PC-3 (cell line): ENCODE data around the gene CHSY3. TPM values are rescaled to one million over a fixed set of nuclear protein-coding genes. Genes with fewer than 3 reads are reported as not detected.

ENCODE experiments used
- ATAC-seq: fragments of 200-7000 bp; cut with Tn5 transposase; 2 replicates; pipeline ENCODE4 v1.9.1; 2020; ENCODE audit warnings: mild to moderate bottlenecking, moderate library complexity
- BruUV-seq: library from RNA; stranded (reverse); fragments of 400-500 nt; replicated peaks from 2 replicates; lab custom pipeline; 2021; lab: Mats Ljungman, UMichigan
- CTCF ChIA-PET: fragments of 300-600 bp; sonication (Branson Sonifier 250); formaldehyde crosslinking; loops from one replicate; lab custom pipeline; 2022; ENCODE audit warnings: antibody characterized with exemption; lab: Charles Lee
- POLR2A ChIA-PET: fragments of 300-600 bp; sonication (Branson Sonifier 250); formaldehyde crosslinking; loops from one replicate; lab custom pipeline; 2022; ENCODE audit warnings: antibody characterized with exemption; ENCODE audit not compliant: unreplicated experiment; lab: Charles Lee
- DNase-seq: peaks from one replicate; pipeline ENCODE4 v3.0.0-alpha.2; 2015
- H2AFZ ChIP-seq: fragments of 300-600 bp; sonication (generic); 2 replicates; pipeline ENCODE4 v1.6.0; 2016; ENCODE audit warnings: antibody characterized with exemption, low read length
- H3F3A ChIP-seq: fragments of 300-600 bp; sonication (generic); one replicate; pipeline ENCODE4 v1.6.0; 2017; ENCODE audit warnings: antibody characterized with exemption, low read length, control low read depth, mild to moderate bottlenecking; ENCODE audit not compliant: unreplicated experiment
- H3K27ac ChIP-seq: fragments of 300-600 bp; sonication (generic); 2 replicates; pipeline ENCODE4 v1.5.1; 2016; ENCODE audit warnings: mild to moderate bottlenecking, low read length
- H3K27me3 ChIP-seq: fragments of 300-600 bp; sonication (generic); 2 replicates; pipeline ENCODE4 v1.6.1; 2016; ENCODE audit warnings: low read length, mixed read lengths
- H3K36me3 ChIP-seq: fragments of 300-600 bp; sonication (generic); 2 replicates; pipeline ENCODE4 v1.6.1; 2016; ENCODE audit warnings: low read depth, mixed run types, low read length, mixed read lengths
- H3K4me1 ChIP-seq: fragments of 300-600 bp; sonication (generic); 2 replicates; pipeline ENCODE4 v1.5.1; 2016; ENCODE audit warnings: low read length; ENCODE audit not compliant: insufficient read depth
- H3K4me2 ChIP-seq: fragments of 300-600 bp; sonication (generic); 2 replicates; pipeline ENCODE4 v1.6.0; 2016; ENCODE audit warnings: low read length
- H3K4me3 ChIP-seq: fragments of 300-600 bp; sonication (generic); 2 replicates; pipeline ENCODE4 v1.5.1; 2016; ENCODE audit warnings: mild to moderate bottlenecking, low read length, mixed read lengths
- H3K79me2 ChIP-seq: fragments of 300-600 bp; sonication (generic); 2 replicates; pipeline ENCODE4 v1.6.1; 2017; ENCODE audit warnings: low read length, mixed read lengths
- H3K9ac ChIP-seq: fragments of 300-600 bp; sonication (generic); 2 replicates; pipeline ENCODE4 v1.6.0; 2016; ENCODE audit warnings: mild to moderate bottlenecking, low read length
- H3K9me2 ChIP-seq: fragments of 300-600 bp; sonication (generic); replicated peaks from 2 replicates; pipeline ENCODE4 v1.6.1; 2016; ENCODE audit warnings: mixed run types, low read length, mixed read lengths
- H3K9me3 ChIP-seq: fragments of 300-600 bp; sonication (generic); 2 replicates; pipeline ENCODE4 v1.6.1; 2016; ENCODE audit warnings: low read length, mixed read lengths
- H4K20me1 ChIP-seq: fragments of 300-600 bp; sonication (generic); 2 replicates; pipeline ENCODE4 v1.6.1; 2016; ENCODE audit warnings: low read length, mixed read lengths
- EZH2 ChIP-seq: fragments of 300-600 bp; sonication (generic); IDR thresholded peaks from one replicate; pipeline ENCODE4 v1.6.1; 2017; ENCODE audit warnings: antibody characterized with exemption, mild to moderate bottlenecking, low read length; ENCODE audit not compliant: unreplicated experiment
- EZH2phosphoT487 ChIP-seq: fragments of 300-600 bp; sonication (generic); IDR thresholded peaks from 2 replicates; pipeline ENCODE4 v1.6.1; 2018; ENCODE audit warnings: mild to moderate bottlenecking, antibody characterized with exemption, low read length, borderline replicate concordance
- intact Hi-C: fragments of 100-400 bp; cut with micrococcal nuclease; formaldehyde crosslinking; loops from 2 replicates; pipeline ENCODE4 v1.9.0; 2023
- total RNA-seq: library from RNA; depleted of rRNA; stranded (reverse); fragments of >200 nt; gene quantifications from 2 replicates; pipeline ENCODE4 v1.2.3, GENCODE V29; 2014
- TF ChIP-seq, protein P1 (sequence below): fragments of 300-600 bp; sonication (generic); conservative IDR thresholded peaks from 2 replicates; pipeline ENCODE4 v1.5.1; 2017; ENCODE audit warnings: antibody characterized with exemption, low read depth, mild to moderate bottlenecking, low read length

CHSY3 gene
- total RNA-seq, 1 experiment from 2014 or later, result 1.7 TPM

DNA sequence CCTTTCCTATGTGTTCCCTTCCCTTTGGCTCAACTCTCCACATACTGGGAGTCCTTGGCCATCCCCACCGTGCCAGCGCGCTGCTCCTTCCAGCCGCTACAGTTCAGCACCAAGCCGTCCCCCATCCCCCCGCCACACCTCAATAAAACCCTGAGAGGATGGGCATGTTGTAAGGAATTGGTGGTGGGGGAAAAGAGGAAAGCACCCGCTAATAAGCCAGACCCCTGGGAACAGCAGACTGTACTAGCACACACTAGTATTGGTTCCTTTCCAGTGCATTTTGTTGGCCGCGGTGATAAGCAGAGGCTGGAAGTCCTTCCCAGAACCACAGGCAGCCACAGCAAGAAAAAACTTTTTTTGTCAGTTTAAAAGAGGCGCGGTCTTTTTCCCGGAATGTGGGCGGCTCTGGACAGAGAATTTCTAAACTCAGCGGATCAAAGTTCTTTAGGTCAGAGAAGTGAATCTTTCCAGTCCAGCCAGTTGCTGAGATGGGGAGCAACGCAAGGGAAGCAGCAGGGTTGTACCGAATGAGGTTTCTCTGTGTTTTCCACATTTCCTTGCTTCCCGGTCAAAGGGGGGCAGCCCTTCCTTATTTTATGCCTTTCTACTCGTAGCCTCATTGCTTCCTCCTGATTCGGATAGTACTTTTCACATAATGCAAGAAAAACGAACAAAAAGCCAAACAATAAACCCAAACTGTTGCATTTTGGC lies 2.1 kb downstream of the CHSY3 start:
- H3K4me1 ChIP-seq, result no peaks in the 10 kb centered on the region
- no peaks in the 10 kb centered on the region for H3K9me3 ChIP-seq
- TSS peak; percentile 34 for BruUV-seq
- H3K9ac ChIP-seq, result peak overlapping the region; percentile 12; the same call in 1 of the 2 replicates
- DNase-seq (no peak), ATAC-seq (no peak)
- intact Hi-C loops, result loop anchor here (5.0 to 10.0 kb wide), 3 partner anchors 58 to 638 kb away; no protein-coding TSS in a partner anchor
- H3K27me3 ChIP-seq, result peaks cover 13% of the 10 kb centered on the region
- ChIA-PET POLR2A (interaction anchor here (0.7 kb wide), 1 partner anchor 596 kb away, joined by 4 read pairs; no protein-coding TSS in a partner anchor), CTCF (no interaction called here)
- H3K36me3 ChIP-seq, result no peaks in the 10 kb centered on the region
- H3K27ac ChIP-seq, result no peak overlapping the region
- H3K9me2 ChIP-seq, result no peaks in the 10 kb centered on the region
- TF ChIP-seq EZH2 (peak; percentile 55), EZH2phosphoT487 (no peak)
- H3F3A ChIP-seq, result no peaks in the 10 kb centered on the region
- H3K4me3 ChIP-seq, result peak overlapping the region; percentile 69
- H4K20me1 ChIP-seq, result no peaks in the 10 kb centered on the region
- H3K4me2 ChIP-seq, result peak overlapping the region; percentile 90
- 0 out of 2 replicates have a peak overlapping the region, but pooled peaks have one; percentile 38 for H2AFZ ChIP-seq
- H3K79me2 ChIP-seq, result no peaks in the 10 kb centered on the region

DNA sequence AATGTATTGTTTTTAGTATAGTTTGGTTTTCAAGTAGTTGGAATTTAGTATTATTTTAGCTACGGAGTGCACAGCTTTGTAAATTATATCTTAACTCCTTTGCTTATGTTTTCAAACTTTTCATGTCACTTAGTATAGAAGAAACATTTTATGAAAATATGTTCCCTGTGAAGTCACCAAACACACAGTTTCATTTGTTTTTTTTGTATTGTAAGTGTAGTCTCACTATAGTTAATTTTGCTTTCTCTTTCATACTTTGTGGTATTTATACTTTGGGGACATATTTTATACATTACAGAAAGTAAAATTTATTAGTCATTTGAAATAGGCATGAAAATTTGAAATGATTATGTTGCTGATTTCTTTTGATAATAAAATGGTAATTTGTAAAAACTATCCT lies 5.0 kb downstream of the CHSY3 start:
- Histone ChIP-seq H3K9me2 (no peaks in the 10 kb centered on the region), H3K9me3 (no peaks in the 10 kb centered on the region), H3K4me3 (no peak overlapping the region), H3K27ac (no peak overlapping the region), H3K9ac (no peak overlapping the region), H3K79me2 (no peaks in the 10 kb centered on the region), H3K4me1 (no peaks in the 10 kb centered on the region), H3K27me3 (peaks cover 13% of the 10 kb centered on the region), H2AFZ (no peak overlapping the region), H3K36me3 (no peaks in the 10 kb centered on the region), H4K20me1 (no peaks in the 10 kb centered on the region), H3K4me2 (no peak overlapping the region), H3F3A (no peaks in the 10 kb centered on the region)
- no peak for ATAC-seq
- DNase-seq, result no peak
- intact Hi-C loops, result loop anchor here (5.0 to 10.0 kb wide), 3 partner anchors 56 to 636 kb away; no protein-coding TSS in a partner anchor
- CTCF ChIA-PET, result interaction anchor here (0.6 kb wide), 1 partner anchor 54 kb away, joined by 3 read pairs; no protein-coding TSS in a partner anchor
- POLR2A ChIA-PET, result no interaction called here
- BruUV-seq, result no TSS peak
- TF ChIP-seq EZH2phosphoT487 (no peak), EZH2 (no peak)

DNA sequence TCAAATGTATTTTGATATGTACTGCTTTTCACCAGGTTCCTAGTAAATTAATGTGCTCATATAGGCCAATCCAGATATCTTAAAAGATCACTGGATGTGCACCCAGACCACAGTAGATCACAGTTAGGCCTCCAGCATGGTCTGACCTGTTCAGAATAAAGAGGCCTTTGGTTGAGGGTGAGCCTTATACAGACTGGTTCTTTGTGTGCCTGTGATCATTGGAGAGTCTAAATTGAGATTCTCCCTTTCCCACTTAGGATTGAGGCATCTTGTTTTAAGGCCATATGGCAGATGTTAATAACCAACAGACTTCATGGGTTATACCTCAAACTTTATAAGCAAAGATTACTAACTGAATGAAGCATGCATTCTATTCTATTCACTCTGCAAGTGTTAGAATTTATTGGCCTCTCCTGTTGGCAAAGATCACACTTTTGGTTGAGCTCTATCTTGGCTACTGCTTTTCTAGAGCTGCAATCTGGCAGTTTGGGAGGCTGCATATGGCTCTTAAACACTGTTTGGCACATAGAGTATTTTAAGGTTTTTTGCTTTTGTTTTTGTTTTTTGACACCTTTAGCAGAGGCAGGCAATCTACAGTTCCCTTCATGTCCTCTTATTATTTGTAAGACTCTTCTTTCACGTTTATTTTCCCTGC lies 8.5 kb downstream of the CHSY3 start:
- Histone ChIP-seq H3K9ac (no peak overlapping the region), H3K4me1 (no peaks in the 10 kb centered on the region), H3K9me2 (no peaks in the 10 kb centered on the region), H3K4me3 (no peak overlapping the region), H4K20me1 (no peaks in the 10 kb centered on the region), H3K4me2 (no peak overlapping the region), H3F3A (no peaks in the 10 kb centered on the region), H2AFZ (no peak overlapping the region), H3K36me3 (no peaks in the 10 kb centered on the region), H3K27me3 (no peaks in the 10 kb centered on the region), H3K27ac (no peak overlapping the region), H3K9me3 (no peaks in the 10 kb centered on the region), H3K79me2 (no peaks in the 10 kb centered on the region)
- POLR2A ChIA-PET, result no interaction called here
- DNase-seq, result no peak
- no TSS peak for BruUV-seq
- TF ChIP-seq EZH2, result no peak
- TF ChIP-seq, protein P1, sequence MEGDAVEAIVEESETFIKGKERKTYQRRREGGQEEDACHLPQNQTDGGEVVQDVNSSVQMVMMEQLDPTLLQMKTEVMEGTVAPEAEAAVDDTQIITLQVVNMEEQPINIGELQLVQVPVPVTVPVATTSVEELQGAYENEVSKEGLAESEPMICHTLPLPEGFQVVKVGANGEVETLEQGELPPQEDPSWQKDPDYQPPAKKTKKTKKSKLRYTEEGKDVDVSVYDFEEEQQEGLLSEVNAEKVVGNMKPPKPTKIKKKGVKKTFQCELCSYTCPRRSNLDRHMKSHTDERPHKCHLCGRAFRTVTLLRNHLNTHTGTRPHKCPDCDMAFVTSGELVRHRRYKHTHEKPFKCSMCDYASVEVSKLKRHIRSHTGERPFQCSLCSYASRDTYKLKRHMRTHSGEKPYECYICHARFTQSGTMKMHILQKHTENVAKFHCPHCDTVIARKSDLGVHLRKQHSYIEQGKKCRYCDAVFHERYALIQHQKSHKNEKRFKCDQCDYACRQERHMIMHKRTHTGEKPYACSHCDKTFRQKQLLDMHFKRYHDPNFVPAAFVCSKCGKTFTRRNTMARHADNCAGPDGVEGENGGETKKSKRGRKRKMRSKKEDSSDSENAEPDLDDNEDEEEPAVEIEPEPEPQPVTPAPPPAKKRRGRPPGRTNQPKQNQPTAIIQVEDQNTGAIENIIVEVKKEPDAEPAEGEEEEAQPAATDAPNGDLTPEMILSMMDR, result no peak
- no peak for TF ChIP-seq EZH2phosphoT487
- no peak for ATAC-seq
- intact Hi-C loops, result no loop called here
- CTCF ChIA-PET, result no interaction called here
